HG02588 (cell line): ENCODE measurements around the gene SPATA32.

Experiments used
- ATAC-seq: cut with Tn5 transposase; IDR thresholded peaks from one replicate; pipeline ENCODE4 v1.9.1; 2021; ENCODE audit warnings: mild to moderate bottlenecking, moderate library complexity; ENCODE audit not compliant: unreplicated experiment

SPATA32 gene

GRCh38 chr17:45294506-45294905 lies 32.6 kb upstream of the SPATA32 start:
- no peak for ATAC-seq

- ATAC-seq: no peak
Observed at GRCh38 chr17:45293413-45294211, 31.7 kb upstream of the SPATA32 start.

GRCh38 chr17:45292696-45293412 lies 31.0 kb upstream of the SPATA32 start:
- no peak for ATAC-seq

DNA sequence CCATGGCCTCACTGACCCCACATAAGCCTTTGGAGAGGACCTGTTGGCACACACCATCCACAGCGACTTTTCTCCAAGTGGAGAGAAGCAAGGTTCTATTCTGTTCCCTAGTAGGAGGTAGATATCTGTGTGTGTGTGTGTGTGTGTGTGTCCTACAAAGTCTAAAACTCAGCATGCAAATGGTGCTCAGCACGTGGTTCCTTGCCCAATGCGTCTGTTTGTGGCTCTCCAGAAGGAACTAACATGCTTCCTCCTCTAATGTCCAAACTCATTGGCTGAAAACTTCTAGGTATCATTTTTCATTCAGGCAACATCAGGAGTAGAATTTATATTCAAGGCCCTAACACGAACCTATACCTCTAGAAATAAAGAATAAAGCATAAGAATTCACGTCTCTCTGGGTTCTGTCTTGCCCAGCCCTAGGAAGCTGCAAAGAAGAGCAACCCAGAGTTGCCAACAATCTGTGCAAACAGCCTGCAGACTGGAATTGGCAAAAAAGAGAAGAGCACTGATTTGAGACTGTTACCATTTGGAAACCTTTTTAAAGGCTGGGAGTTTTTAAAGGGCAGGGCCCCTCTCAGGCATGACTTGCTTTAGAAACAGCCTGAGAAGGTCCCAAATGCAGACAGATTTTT lies 29.4 kb upstream of the SPATA32 start:
- ATAC-seq: no peak

- ATAC-seq: no peak
Observed at GRCh38 chr17:45290269-45290765, 28.4 kb upstream of the SPATA32 start.

- ATAC-seq: no peak
Observed at GRCh38 chr17:45289301-45290268, 27.7 kb upstream of the SPATA32 start.

DNA sequence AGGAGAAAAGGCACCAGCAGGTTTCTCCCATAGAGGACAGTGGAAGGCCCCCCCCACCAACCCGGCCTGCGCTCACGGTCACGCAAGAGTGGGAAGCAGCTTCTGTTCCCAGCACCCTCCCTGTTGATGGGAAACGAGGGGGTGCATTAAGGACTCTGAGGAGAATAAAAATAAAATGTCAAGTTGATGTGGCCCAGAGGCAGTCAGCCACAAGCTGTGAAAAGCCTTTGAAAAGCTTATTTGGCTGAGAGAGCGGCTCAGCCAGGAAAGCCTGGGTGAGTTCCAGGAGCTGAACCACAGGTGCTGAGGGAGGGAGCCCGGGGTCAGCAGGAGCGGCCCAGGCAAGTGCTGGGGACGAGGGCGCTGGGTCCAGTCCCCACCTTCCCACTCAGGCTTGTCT lies 26.9 kb upstream of the SPATA32 start:
- ATAC-seq: no peak

DNA sequence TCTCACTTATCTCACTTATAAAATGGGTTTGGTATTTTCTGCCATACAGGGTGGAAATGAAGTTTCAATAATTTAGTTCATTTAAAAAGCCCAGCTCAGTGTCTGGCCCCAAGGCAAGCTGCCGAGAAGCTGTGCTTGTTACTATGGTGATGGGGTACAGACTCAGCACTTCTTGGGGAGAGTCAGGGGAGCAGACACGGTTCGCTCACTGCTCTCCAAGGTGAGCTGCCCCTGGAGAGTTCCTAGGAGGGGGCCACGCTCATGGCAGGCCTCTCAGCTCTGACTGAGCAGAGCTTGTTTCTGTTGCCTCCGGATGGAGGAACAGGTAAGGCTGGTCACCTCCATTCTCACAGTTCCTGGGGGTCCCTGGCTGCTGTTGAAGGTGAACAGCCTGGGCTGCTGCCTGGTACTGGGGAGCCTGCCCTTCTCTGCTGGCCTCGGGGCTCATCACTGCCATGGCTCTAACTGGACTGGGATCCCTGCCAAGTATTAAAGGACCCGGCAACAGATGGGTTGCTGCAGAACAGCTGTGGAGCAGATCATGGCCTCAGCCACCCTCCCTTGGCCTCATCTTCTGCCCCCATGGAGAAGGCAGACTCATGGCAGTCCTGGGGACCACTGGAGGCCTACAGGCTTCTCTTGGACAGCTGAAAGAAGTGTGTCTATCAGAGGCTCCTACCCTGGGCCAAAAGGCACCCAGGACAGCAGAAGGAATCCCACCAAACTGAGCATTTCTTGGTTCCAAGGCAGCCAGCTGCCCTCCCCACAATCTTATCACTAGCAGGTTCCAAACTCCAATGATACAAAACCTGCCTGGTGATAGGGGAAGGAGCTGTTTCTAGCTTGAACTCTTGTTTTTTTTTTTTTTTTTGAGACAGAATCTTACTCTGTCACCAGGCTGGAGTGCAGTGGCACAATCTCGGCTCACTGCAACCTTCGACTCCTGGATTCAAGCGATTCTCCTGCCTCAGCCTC lies 25.9 kb upstream of the SPATA32 start:
- no peak for ATAC-seq

GRCh38 chr17:45286286-45286685 lies 24.4 kb upstream of the SPATA32 start:
- no peak for ATAC-seq

DNA sequence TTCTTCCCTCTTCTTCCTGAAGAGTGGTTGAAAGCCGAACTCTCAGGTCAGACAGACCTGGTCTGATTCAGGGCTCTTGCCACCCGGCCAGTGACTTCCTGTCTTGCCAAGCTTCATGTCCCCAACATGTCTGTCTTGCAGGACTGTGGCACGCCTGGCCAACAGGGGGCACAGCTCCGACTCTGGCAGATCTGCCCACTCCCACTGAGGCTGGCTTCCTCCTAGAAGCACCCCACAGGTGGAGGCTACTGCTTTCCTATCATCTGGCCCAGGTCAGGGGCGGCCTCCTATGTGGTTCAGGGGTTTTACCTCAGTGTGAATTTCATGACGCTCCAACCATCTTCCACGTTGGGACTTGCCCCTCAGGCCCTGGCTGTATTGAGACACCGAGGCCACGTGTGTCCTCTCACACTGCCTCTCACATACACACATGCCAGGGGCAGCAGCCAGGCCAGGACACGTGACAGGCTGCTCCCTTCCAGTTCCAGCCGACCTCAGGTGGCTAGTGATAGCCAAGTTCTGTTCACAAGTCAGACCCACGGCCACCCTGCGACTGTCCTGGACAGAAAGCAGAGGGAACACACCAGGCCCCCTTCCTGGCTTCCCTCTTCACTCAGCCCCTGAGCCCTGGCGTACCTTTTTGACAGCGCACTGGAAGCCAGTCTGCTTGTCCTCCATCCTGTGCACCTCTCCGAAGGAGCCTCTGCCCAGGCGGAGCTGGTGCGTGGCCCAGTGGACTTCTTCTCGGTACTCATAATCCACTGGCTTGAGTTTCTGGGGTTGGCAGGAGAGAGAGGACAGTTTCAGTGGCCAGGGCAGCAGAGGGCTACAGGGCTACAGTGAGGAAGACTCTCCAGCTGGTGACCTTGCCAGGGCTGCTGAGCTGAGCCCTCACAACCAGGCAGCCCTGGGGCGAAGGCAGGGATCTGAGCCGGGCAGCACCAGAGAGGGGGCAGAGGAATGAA lies 22.6 kb upstream of the SPATA32 start:
- ATAC-seq: no peak

DNA sequence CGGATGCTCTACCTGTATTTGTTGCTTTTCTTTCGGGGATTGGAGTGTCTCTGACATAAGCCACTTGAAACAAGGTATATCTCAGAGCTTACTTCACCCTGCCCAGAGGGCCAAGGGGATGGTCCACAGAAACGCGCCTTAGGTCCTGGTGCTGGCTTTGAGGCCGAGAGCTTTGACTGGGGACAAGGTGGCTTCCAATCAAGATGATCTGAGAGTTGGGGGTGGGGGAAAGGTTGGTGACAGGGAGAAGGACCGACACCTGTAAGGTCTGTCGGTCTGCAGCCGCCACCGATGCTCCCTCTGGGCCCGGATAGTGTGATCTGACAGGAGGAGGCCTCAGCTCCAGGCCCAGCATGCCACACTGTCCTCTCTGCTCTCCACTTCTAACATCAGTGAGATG lies 21.8 kb upstream of the SPATA32 start:
- ATAC-seq: no peak

GRCh38 chr17:45282683-45283644 lies 21.1 kb upstream of the SPATA32 start:
- ATAC-seq: no peak

DNA sequence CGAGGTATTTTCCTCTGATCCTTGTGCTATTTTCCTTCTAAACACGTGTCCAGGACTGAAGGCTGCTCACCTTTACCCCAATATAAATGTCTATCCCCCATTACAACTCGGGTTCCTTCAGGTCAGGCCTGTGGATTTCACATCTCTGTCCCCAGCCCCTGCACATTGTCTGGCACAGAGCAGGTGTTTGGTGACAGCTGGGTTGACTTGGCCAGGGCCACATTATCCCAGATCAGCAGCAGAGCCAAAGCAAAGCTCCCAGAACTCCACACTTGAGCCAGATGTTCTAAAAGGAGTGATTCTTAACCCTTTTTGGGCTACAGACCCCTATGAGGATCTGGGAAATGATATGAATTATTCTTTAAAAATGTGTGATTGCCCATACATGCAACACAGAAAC lies 18.0 kb upstream of the SPATA32 start:
- no peak for ATAC-seq

- ATAC-seq: no peak
Observed at GRCh38 chr17:45277992-45278391, 16.1 kb upstream of the SPATA32 start.

GRCh38 chr17:45277216-45277849 lies 15.4 kb upstream of the SPATA32 start:
- no peak for ATAC-seq

- no peak for ATAC-seq
Observed at GRCh38 chr17:45276031-45276430, 14.1 kb upstream of the SPATA32 start.

DNA sequence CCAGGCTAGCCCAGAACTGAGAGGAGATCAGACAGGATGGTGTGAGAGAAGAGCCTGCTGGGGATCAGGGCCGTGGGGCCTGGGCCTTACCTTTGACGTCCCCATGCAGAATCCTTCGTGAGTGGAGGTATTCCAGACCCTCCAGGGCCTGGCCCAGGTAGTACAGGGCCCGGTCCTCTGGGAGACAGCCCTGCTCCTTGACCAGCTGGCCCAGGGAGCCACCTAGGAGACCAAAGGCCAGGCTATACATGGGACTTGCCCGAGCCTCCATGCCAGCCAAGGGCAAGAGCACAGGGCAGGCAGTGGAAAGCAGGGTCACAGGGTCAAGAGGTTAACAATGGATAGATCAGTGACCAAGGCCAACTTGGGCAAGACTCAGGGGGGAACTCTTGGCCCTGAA lies 12.1 kb upstream of the SPATA32 start:
- ATAC-seq: no peak
